Spleen (tissue), 7 donors: ENCODE results near the gene KCNG2.

ENCODE experiments used
- POLR2A ChIP-seq, 3 donors: fragments of 450-650 bp; IDR thresholded peaks; one replicate each; pipeline ENCODE4 v1.5.1; 2017; ENCODE audit warnings: antibody characterized with exemption in 3 of 3, mild to moderate bottlenecking in 1 of 3
- TF ChIP-seq, protein P1 (sequence below), 11 experiments: fragments of 200-600 bp in 7 of 11; fragments of 450-650 bp in 4 of 11; sonication (generic) in 4 of 11; IDR thresholded peaks in 8 of 11; conservative IDR thresholded peaks in 3 of 11; 1 replicate in 7 of 11; 2 replicates in 4 of 11; pipeline versions ENCODE4 v1.4.0 to v1.8.0; 2016 to 2021; ENCODE audit warnings: antibody characterized with exemption in 11 of 11, inconsistent platforms in 4 of 11, mild to moderate bottlenecking in 1 of 11
- donor health status: DM: no; HTN: no; CAD: no; lungs with moderate emphysema.
- donor health status: DM: no; HTN: no; CAD: no.
- donor health status: DM: no; HTN: no; CAD: no.

- TF ChIP-seq, protein P1, sequence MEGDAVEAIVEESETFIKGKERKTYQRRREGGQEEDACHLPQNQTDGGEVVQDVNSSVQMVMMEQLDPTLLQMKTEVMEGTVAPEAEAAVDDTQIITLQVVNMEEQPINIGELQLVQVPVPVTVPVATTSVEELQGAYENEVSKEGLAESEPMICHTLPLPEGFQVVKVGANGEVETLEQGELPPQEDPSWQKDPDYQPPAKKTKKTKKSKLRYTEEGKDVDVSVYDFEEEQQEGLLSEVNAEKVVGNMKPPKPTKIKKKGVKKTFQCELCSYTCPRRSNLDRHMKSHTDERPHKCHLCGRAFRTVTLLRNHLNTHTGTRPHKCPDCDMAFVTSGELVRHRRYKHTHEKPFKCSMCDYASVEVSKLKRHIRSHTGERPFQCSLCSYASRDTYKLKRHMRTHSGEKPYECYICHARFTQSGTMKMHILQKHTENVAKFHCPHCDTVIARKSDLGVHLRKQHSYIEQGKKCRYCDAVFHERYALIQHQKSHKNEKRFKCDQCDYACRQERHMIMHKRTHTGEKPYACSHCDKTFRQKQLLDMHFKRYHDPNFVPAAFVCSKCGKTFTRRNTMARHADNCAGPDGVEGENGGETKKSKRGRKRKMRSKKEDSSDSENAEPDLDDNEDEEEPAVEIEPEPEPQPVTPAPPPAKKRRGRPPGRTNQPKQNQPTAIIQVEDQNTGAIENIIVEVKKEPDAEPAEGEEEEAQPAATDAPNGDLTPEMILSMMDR (IDR thresholded peaks at IDR 0.05 in 8 of 11, conservative IDR thresholded peaks at IDR 0.05 in 3 of 11), result no peak
- no peak for TF ChIP-seq POLR2A (IDR thresholded peaks at IDR 0.05)
Measured at GRCh38 chr18:79765491-79766245, 32.1 kb upstream of the KCNG2 start.
